ENCODE results near the gene PPP1R36. TPM values are rescaled to one million over a fixed set of nuclear protein-coding genes. Genes with fewer than 3 reads are reported as not detected.

PPP1R36 gene
- total and polyA plus RNA-seq, 2 of the 8 experiments (the other 6 are each of a cell fraction or from before 2014, with no cell fraction given): 0.39 to 0.93 TPM

DNA sequence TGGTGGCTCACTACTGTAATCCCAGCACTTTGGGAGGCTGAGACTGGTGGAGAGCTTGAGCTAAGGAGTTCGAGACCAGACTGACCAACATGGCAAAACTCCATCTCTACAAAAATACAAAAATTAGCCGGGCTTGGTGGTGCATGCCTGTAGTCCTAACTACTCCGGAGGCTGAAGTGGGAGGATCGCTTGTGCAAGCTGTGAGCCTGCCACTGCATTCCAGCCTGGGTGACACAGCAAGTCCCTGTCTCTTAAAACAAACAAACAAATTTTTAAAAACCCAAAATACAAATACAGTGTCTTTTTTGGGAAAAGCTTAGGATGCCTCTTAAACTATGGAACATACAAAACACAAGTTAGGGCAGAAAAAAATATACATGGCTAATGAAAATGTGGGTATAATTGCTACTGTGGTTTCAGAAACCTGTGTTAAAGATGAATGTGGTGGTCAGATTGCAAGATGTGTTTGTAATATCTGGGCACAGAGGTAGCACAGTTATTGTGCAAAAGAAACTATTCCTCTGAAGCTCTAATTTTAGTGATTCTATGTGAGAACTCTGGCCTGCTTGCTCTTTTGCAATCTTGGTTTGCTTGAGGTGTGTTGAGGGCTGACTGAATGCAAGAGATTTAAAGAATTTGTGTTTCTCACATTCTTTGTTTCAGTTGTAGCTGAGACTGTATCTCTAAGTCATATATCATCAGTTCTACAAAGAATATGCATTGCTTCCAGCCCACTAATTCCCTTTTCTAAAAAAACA lies 13.1 kb upstream of the PPP1R36 start:
- Histone ChIP-seq H3K4ac (replicated peaks; ENCODE audit: insufficient read length, low read depth, low read length) (no peak overlapping the region), H2BK15ac (ENCODE audit: low read length) (no peak overlapping the region), H3K56ac (replicated peaks; ENCODE audit: insufficient read length, low read depth, low read length) (no peak overlapping the region), H4K20me1 (replicated peaks in 1 of 2; ENCODE audit: control insufficient read depth in 1 of 2, insufficient read depth in 2 of 2, low read length in 2 of 2) (no peaks in the 10 kb centered on the region), H3K23ac (ENCODE audit: insufficient read length) (no peak overlapping the region), H2AFZ (ENCODE audit: low read length) (no peak overlapping the region), H3K4me3 (ENCODE audit: extremely low read depth in 1 of 4, insufficient read depth in 2 of 4, low read depth in 3 of 4, low read length in 4 of 4) (no peak overlapping the region), H3K9me3 (ENCODE audit: insufficient read depth in 2 of 2, low read depth in 1 of 2, low read length in 1 of 2) (peaks cover 11 to 12% of the 10 kb centered on the region in 2 experiments), H2BK20ac (ENCODE audit: low read length) (no peak overlapping the region), H4K8ac (ENCODE audit: extremely low read depth, insufficient read depth, low read length) (no peak overlapping the region; the same call in 1 of the 2 replicates), H3K27me3 (replicated peaks in 1 of 4; ENCODE audit: control insufficient read depth in 3 of 4, extremely low read depth in 1 of 4, insufficient read depth in 3 of 4, low read length in 3 of 4) (no peaks in the 10 kb centered on the region), H3K4me1 (replicated peaks in 1 of 4; ENCODE audit: control insufficient read depth in 3 of 4, insufficient read depth in 4 of 4, low read length in 3 of 4) (peaks cover 0 to 12% (median 0%) of the 10 kb centered on the region in 4 experiments; a peak in 3 of 7 replicates), H3K79me2 (ENCODE audit: control insufficient read depth in 1 of 2, insufficient read depth in 2 of 2, low read length in 2 of 2) (peaks cover 0 to 7% of the 10 kb centered on the region in 2 experiments; a peak in 1 of 4 replicates), H2BK120ac (replicated peaks; ENCODE audit: low read depth, low read length) (no peak overlapping the region), H3K4me2 (ENCODE audit: insufficient read depth in 1 of 2, low read depth in 2 of 2, low read length in 2 of 2) (no peak overlapping the region), H3K23me2 (ENCODE audit: low read depth, low read length) (peaks cover 7% of the 10 kb centered on the region; the same call in 1 of the 2 replicates), H4K91ac (replicated peaks; ENCODE audit: insufficient read length, low read length) (no peak overlapping the region), H2BK5ac (ENCODE audit: low read depth, low read length) (no peak overlapping the region), H3K36me3 (ENCODE audit: control insufficient read depth in 2 of 4, insufficient read depth in 4 of 4, low read length in 3 of 4) (peaks cover 0 to 6% (median 0%) of the 10 kb centered on the region in 4 experiments; a peak in 1 of 8 replicates), H4K5ac (ENCODE audit: insufficient read length, low read depth, low read length) (no peak overlapping the region), H2AK5ac (ENCODE audit: low read depth, low read length) (no peak overlapping the region), H3K18ac (ENCODE audit: extremely low read depth, low read length) (no peak overlapping the region), H3K27ac (ENCODE audit: low read depth, low read length) (no peak overlapping the region), H3K9ac (replicated peaks in 1 of 4; ENCODE audit: extremely low read depth in 1 of 4, low read depth in 3 of 4, low read length in 3 of 4) (no peak overlapping the region), H3K14ac (ENCODE audit: insufficient read length) (no peak overlapping the region), H2BK12ac (ENCODE audit: low read depth, low read length) (no peak overlapping the region), H3K79me1 (ENCODE audit: low read depth, low read length) (no peaks in the 10 kb centered on the region)
- CTCF ChIA-PET (ENCODE audit: partially characterized antibody): interaction anchor here (0.8 to 3.3 kb wide), 3 partner anchors 10 to 100 kb away, joined by 3 to 14 read pairs (median 4); no protein-coding TSS in a partner anchor
- 92% methylated on average over 4 of the region's 4 CpGs; no CpG with 5 or more reads in 1 of the 2 experiments for WGBS, 2 experiments (ENCODE audit: extremely low coverage in 1 of 2, insufficient coverage in 1 of 2, insufficient read length in 1 of 2, insufficient replicate concordance in 2 of 2, low coverage in 1 of 2, low lambda C conversion rate in 2 of 2, missing lambda C conversion rate in 1 of 2)
- FAIRE-seq (no peak), DNase-seq (ENCODE audit: low read depth in 1 of 2, low spot score in 2 of 2) (no peak)
- POLR2A ChIA-PET (ENCODE audit: partially characterized antibody): interaction anchor here (1.3 to 1.5 kb wide), 2 partner anchors 8 to 31 kb away, joined by 5 to 7 read pairs; no protein-coding TSS in a partner anchor
- TF ChIP-seq BCL11A (IDR thresholded peaks at IDR 0.05; ENCODE audit: low read depth in 2 of 2, low read length in 2 of 2): no peak
- no peak for TF ChIP-seq TAF7 (optimal IDR thresholded peaks at IDR 0.05; ENCODE audit: borderline replicate concordance, low read depth, low read length)
- TF ChIP-seq POLR2AphosphoS5 (IDR thresholded peaks at IDR 0.05; ENCODE audit: low read depth, low read length): no peak
- TF ChIP-seq NRF1 (IDR thresholded peaks at IDR 0.05; ENCODE audit: low read depth, low read length): no peak
- TF ChIP-seq YY1 (IDR thresholded peaks at IDR 0.05; ENCODE audit: low read depth, low read length): no peak
